NCI-H1436 treated with DMSO at 0.1 percent for 48 hours (cell line): Measurements from ENCODE around the gene EDDM3A.
"Not testable (repeated sequence)": the region's sequence is repeated elsewhere in the genome, so short reads cannot be mapped to it uniquely, and the experiment has no call there.

ENCODE experiments used
- DNase-seq: peaks from one replicate; lab custom pipeline; 2025; lab: John Stamatoyannopoulos, UW

Gene EDDM3A

GRCh38 chr14:20745571-20746358 is at the start of gene EDDM3A:
Gene EDDM3A (plus strand): TSS chr14:20745887. CDS start chr14:20747581, 1,694 bp downstream.
- DNase-seq, result no peak

- DNase-seq, result no peak
Measured at GRCh38 chr14:20696764-20697163, 48.9 kb upstream of the EDDM3A start.

GRCh38 chr14:20697273-20698017 is 48.2 kb upstream of the EDDM3A start:
- DNase-seq, result no peak

GRCh38 chr14:20698018-20698329 is 47.7 kb upstream of the EDDM3A start:
- no peak for DNase-seq

- DNase-seq, result no peak
Measured at GRCh38 chr14:20698934-20699333, 46.8 kb upstream of the EDDM3A start.

- no peak for DNase-seq
Measured at GRCh38 chr14:20699931-20700330, 45.8 kb upstream of the EDDM3A start.

- not testable (repeated sequence) for DNase-seq
Measured at GRCh38 chr14:20700965-20701364, 44.7 kb upstream of the EDDM3A start.

- DNase-seq, result no peak
Measured at GRCh38 chr14:20706657-20707355, 38.9 kb upstream of the EDDM3A start.

- no peak for DNase-seq
Measured at GRCh38 chr14:20707622-20708021, 38.1 kb upstream of the EDDM3A start.

- no peak for DNase-seq
Measured at GRCh38 chr14:20711261-20711660, 34.4 kb upstream of the EDDM3A start.

GRCh38 chr14:20711685-20712084 is 34.0 kb upstream of the EDDM3A start:
- no peak for DNase-seq

- no peak for DNase-seq
Measured at GRCh38 chr14:20712904-20713303, 32.8 kb upstream of the EDDM3A start.

- no peak for DNase-seq
Measured at GRCh38 chr14:20714593-20715250, 31.0 kb upstream of the EDDM3A start.

GRCh38 chr14:20719777-20720176 is 25.9 kb upstream of the EDDM3A start:
- no peak for DNase-seq

GRCh38 chr14:20720741-20721140 is 24.9 kb upstream of the EDDM3A start:
- DNase-seq, result no peak

GRCh38 chr14:20722016-20722415 is 23.7 kb upstream of the EDDM3A start:
- DNase-seq, result no peak

- DNase-seq, result no peak
Measured at GRCh38 chr14:20723488-20723887, 22.2 kb upstream of the EDDM3A start.

GRCh38 chr14:20726121-20726520 is 19.6 kb upstream of the EDDM3A start:
- DNase-seq, result not testable (repeated sequence)

- no peak for DNase-seq
Measured at GRCh38 chr14:20726531-20726930, 19.2 kb upstream of the EDDM3A start.

- DNase-seq, result no peak
Measured at GRCh38 chr14:20730891-20731290, 14.8 kb upstream of the EDDM3A start.

- DNase-seq, result no peak
Measured at GRCh38 chr14:20732477-20732876, 13.2 kb upstream of the EDDM3A start.

GRCh38 chr14:20732979-20733635 is 12.6 kb upstream of the EDDM3A start:
- DNase-seq, result no peak
